Endothelial cell of umbilical vein (primary cell): ENCODE measurements around the gene DLGAP1.

Experiments used
- MAX ChIP-seq: IDR thresholded peaks from 2 replicates; pipeline ENCODE4 v1.6.1; 2011; ENCODE audit not compliant: insufficient read depth, insufficient read length
- MYC ChIP-seq: IDR thresholded peaks from one replicate; pipeline ENCODE4 v1.6.1; 2011; ENCODE audit warnings: mild to moderate bottlenecking, low read depth, low read length
- TF ChIP-seq, protein P1 (sequence below), 2 donors: IDR thresholded peaks; 1 replicate in 1 of 2; 2 replicates in 1 of 2; pipeline ENCODE4 v1.5.1; 2011; ENCODE audit warnings: low read length in 2 of 2, mild to moderate bottlenecking in 2 of 2, moderate library complexity in 2 of 2, control low read depth in 1 of 2, inconsistent platforms in 1 of 2, low read depth in 1 of 2; ENCODE audit not compliant: insufficient read depth in 1 of 2; ENCODE audit errors: extremely low read depth in 1 of 2

DNA sequence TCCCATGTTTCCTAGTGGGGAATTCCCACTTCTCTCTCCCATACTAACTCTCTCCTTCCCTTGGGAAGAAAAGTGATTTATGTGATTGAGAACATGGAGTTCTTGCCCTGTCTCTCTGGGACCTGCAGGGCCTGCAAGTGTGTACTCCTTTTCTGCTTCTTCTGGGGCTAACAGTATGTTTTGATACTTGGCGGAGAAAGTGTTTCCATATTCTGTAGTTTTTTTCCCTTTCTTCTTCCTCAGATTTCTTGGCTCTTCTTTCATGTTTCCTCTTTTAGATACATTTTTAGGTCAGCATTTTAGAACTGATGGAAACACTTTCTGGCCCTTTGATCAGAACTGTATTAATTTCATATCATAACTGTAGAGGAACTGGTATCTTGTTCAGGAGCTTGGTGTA, 352.2 kb downstream of the DLGAP1 start:
- TF ChIP-seq MYC (no peak), MAX (no peak)
- TF ChIP-seq, protein P1, sequence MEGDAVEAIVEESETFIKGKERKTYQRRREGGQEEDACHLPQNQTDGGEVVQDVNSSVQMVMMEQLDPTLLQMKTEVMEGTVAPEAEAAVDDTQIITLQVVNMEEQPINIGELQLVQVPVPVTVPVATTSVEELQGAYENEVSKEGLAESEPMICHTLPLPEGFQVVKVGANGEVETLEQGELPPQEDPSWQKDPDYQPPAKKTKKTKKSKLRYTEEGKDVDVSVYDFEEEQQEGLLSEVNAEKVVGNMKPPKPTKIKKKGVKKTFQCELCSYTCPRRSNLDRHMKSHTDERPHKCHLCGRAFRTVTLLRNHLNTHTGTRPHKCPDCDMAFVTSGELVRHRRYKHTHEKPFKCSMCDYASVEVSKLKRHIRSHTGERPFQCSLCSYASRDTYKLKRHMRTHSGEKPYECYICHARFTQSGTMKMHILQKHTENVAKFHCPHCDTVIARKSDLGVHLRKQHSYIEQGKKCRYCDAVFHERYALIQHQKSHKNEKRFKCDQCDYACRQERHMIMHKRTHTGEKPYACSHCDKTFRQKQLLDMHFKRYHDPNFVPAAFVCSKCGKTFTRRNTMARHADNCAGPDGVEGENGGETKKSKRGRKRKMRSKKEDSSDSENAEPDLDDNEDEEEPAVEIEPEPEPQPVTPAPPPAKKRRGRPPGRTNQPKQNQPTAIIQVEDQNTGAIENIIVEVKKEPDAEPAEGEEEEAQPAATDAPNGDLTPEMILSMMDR (IDR thresholded peaks at IDR 0.05; ENCODE audit: extremely low read depth in 1 of 2, insufficient read depth in 1 of 2, low read depth in 1 of 2, low read length in 2 of 2): no peak
